Measurements from ENCODE around the gene PANX1.
A peak's percentile ranks its signal among the peaks of the same experiment; 100 is the strongest.

The PANX1 gene

GRCh38 chr11:94130298-94131046 is 1.8 kb downstream of the PANX1 start:
- DNase-seq, result no peak

GRCh38 chr11:94131047-94131717 is 2.5 kb downstream of the PANX1 start:
- DNase-seq, result peak in 1 of 2 experiments; percentile 22

GRCh38 chr11:94131718-94132115 is 3.1 kb downstream of the PANX1 start:
- no peak for DNase-seq

GRCh38 chr11:94132152-94132558 is 3.5 kb downstream of the PANX1 start:
- no peak for DNase-seq

DNA sequence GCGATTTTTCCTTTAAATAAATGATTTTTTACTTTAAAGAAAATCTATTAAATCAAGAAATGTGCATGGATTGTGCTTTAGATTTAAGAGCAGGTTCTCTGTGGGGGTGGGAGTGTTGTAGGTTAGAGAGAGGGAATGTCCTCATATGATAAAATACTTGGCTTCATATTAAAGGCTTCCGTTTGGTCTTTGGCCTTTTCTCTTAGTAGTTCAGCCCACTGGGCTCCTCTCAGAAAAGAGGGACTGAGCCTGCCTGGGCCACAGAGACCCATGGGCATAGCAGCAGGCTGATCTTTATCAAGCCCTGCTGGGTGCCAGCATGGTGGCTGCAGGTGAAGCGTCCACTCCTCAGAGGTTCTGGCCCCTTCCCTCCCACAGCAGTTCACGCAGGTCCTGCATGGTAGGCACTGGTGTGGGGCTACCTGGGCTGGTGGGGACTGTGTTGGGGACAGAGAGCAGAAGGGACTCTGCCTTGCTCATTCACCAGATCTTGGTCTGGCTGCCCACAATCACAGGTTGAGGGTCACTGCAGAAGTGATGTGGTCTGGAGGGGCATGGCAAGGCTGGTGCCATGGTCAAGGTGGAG is 4.3 kb downstream of the PANX1 start:
- no peak for DNase-seq

DNA sequence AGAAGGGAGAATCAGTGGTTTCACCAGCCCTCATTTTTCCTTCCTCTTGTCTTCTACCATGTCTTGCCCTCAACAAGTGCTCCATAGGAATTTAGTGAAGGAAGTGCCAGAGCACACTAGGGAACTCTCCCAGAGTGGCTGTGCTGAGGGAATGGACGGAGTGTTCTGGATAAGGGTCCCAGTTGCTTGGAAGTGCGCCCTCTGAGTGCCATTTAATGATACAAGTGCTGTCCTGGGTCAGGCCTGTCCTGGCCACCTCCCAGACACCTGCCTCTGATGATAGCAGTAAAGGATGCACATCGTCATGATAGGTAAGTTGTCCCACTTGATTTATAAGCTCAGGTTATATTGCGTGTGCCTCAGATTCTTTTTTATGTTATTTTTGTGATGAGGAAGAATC is 5.1 kb downstream of the PANX1 start:
- DNase-seq, result no peak

- no peak for DNase-seq
Measured at GRCh38 chr11:94134651-94135512, 6.2 kb downstream of the PANX1 start.

DNA sequence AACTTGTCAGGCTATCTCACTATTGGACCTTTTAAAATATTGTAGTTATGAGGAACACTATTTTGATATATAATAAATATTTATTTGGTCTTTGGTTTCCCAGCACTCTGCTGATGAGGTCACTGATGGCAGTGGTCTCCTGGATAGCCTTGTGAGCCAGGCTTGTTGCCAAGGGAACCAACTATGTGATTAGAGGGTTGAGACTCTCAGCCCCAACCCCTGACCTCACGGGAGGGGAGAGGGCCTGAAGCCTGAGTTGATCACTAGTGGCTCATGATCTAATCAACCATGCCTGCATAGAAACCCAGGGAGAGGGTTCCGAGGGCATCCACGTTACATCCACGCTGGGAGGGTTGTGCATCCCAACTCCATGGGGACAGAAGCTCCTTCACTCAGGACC is 10.8 kb downstream of the PANX1 start:
- DNase-seq, result no peak

GRCh38 chr11:94140154-94140655 is 11.6 kb downstream of the PANX1 start:
- DNase-seq, result no peak

- DNase-seq, result no peak
Measured at GRCh38 chr11:94141511-94142307, 13.1 kb downstream of the PANX1 start.

GRCh38 chr11:94142308-94143281 is 14.0 kb downstream of the PANX1 start:
- DNase-seq, result no peak

DNA sequence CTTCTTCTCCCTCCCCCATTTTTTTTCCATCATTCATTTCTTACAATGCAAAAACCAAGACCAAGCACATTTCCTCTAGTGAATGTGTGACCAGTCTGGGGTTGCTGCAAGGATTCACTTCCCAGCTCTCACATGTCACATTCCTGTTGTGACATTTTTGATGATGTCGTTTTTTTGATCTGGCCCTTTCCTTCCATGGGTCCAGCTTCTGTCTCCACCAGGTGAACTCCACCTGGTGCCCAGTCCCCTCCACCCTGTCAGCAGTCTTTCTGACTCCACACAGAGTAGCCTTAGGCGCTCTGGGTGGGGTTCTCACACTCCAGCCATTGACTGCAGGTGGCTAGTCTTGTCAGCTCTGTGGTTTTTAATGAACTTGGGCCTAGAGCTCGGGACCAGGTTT is 15.6 kb downstream of the PANX1 start:
- DNase-seq, result no peak

- DNase-seq, result no peak
Measured at GRCh38 chr11:94144664-94145063, 16.0 kb downstream of the PANX1 start.

GRCh38 chr11:94145431-94145830 is 16.8 kb downstream of the PANX1 start:
- DNase-seq, result no peak

DNA sequence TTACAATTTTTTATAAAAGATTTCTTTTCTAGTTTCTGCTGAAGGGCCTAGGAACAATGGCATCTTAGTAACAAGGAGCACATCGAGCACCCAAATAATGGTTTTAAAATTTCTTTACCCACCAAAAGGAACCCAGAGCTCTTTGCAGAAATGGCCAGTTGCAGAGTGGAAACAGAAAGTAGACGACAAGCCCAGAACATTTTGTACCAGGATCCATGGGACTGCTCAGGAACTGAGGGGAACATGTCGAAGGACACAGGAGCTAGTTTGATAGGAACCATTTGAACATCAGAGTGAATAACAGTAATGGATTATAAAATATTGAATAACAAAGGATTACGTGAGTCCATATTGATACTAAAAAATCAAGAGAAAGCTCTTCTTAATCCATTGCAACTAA is 17.3 kb downstream of the PANX1 start:
- DNase-seq, result no peak

- DNase-seq, result no peak
Measured at GRCh38 chr11:94147433-94147845, 18.8 kb downstream of the PANX1 start.

DNA sequence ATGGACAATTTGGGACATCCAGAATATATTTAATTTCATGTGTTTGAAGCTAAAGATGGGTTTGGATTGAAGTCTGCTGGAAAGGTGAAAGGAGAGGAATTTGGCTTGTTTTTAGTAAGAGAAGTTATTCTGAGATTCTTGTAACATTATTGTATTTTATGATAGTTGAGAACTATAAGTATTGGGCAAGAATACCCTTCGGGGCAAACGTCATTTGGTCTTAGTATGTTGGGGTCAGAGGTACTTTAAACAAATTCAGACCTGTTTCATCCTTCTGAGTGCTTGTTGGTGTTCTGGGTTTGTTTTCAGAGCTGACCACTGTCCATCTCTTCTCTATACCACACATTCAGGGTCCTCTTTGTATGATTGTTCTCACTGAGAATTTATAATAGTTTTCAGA is 19.5 kb downstream of the PANX1 start:
- no peak for DNase-seq

DNA sequence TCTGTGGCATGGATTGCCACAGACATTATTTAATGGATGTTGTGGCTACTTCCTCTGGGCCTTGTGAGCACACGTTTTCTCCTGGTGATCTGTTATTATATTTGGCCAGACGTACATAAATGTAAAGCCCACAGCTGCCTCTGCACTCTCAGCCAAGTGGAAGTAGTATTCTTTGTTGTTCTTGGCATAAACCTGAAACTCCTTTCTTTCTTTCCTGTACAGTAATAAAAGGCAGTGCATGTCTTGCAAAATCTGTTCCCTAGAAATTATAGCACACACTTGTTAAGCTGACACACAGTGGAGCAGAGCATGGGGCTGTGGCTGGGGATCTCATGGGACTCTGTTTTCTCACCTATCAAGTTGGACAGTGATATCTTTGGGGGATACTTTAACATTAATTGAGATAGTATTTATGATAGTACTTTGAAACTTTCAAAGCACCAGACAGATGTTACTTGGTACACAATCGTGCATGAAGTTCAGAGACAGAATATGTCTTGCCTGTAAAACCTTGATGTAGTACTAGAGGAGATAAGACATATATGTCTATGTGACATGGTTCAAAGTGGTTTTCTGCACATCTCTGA is 20.9 kb downstream of the PANX1 start:
- DNase-seq, result no peak

DNA sequence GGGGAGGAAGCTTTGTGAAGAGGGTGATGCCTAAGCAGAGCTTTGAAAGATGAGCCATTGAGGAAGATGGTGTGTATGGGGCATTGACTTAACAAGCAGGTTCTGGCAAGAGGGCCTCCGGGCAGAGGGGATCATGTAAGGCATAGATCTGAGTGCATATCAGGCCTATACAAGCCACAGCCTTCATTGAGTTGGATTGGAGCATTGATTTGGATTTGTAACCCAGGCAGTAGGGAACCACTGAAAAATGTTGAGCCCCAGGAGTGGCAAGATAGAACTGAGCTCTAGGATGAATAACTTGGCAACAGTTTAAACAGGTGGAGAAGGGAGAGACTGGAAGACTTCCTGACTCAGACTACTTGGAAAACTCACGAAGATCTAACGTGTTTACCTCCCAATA is 21.4 kb downstream of the PANX1 start:
- no peak for DNase-seq
